Measurements from ENCODE around the gene SBSN. TPM values are rescaled to one million over a fixed set of nuclear protein-coding genes. Genes with fewer than 3 reads are reported as not detected.

SBSN gene
- total RNA-seq, 1 donor: 4.1 TPM

- DNase-seq (ENCODE audit: low read depth): no peak
- no peak for TF ChIP-seq CTCF (IDR thresholded peaks at IDR 0.05; ENCODE audit: insufficient read depth, low read length)
- H3K4me3 ChIP-seq (ENCODE audit: low read depth, low read length): no peak overlapping the region
Observed at GRCh38 chr19:35521124-35521743, 6.9 kb downstream of the SBSN start.

- TF ChIP-seq CTCF (IDR thresholded peaks at IDR 0.05; ENCODE audit: insufficient read depth, low read length): no peak
- H3K4me3 ChIP-seq (ENCODE audit: low read depth, low read length): no peak overlapping the region
- DNase-seq (ENCODE audit: low read depth): peak; percentile 48
Observed at GRCh38 chr19:35519291-35519690, 8.8 kb downstream of the SBSN start.

GRCh38 chr19:35518313-35518712 lies 9.8 kb downstream of the SBSN start:
- no peak overlapping the region for H3K4me3 ChIP-seq (ENCODE audit: low read depth, low read length)
- DNase-seq (ENCODE audit: low read depth): peak; percentile 97
- no peak for TF ChIP-seq CTCF (IDR thresholded peaks at IDR 0.05; ENCODE audit: insufficient read depth, low read length)

GRCh38 chr19:35517342-35517741 lies 10.8 kb downstream of the SBSN start:
- no peak for DNase-seq (ENCODE audit: low read depth)
- no peak overlapping the region for H3K4me3 ChIP-seq (ENCODE audit: low read depth, low read length)
- TF ChIP-seq CTCF (IDR thresholded peaks at IDR 0.05; ENCODE audit: insufficient read depth, low read length): no peak

GRCh38 chr19:35516310-35516709 lies 11.8 kb downstream of the SBSN start:
- TF ChIP-seq CTCF (IDR thresholded peaks at IDR 0.05; ENCODE audit: insufficient read depth, low read length): no peak
- no peak for DNase-seq (ENCODE audit: low read depth)
- no peak overlapping the region for H3K4me3 ChIP-seq (ENCODE audit: low read depth, low read length)

- no peak overlapping the region for H3K4me3 ChIP-seq (ENCODE audit: low read depth, low read length)
- no peak for TF ChIP-seq CTCF (IDR thresholded peaks at IDR 0.05; ENCODE audit: insufficient read depth, low read length)
- peak; percentile 49 for DNase-seq (ENCODE audit: low read depth)
Observed at GRCh38 chr19:35514282-35514809, 13.8 kb downstream of the SBSN start.

All from fibroblast of the aortic adventitia (primary cell).